ENCODE results near the gene UBFD1. TPM values are rescaled to one million over a fixed set of nuclear protein-coding genes. Genes with fewer than 3 reads are reported as not detected.

The UBFD1 gene
- total RNA-seq, 2 donors from 2014 or later = 42.0 to 57.0 TPM

DNA sequence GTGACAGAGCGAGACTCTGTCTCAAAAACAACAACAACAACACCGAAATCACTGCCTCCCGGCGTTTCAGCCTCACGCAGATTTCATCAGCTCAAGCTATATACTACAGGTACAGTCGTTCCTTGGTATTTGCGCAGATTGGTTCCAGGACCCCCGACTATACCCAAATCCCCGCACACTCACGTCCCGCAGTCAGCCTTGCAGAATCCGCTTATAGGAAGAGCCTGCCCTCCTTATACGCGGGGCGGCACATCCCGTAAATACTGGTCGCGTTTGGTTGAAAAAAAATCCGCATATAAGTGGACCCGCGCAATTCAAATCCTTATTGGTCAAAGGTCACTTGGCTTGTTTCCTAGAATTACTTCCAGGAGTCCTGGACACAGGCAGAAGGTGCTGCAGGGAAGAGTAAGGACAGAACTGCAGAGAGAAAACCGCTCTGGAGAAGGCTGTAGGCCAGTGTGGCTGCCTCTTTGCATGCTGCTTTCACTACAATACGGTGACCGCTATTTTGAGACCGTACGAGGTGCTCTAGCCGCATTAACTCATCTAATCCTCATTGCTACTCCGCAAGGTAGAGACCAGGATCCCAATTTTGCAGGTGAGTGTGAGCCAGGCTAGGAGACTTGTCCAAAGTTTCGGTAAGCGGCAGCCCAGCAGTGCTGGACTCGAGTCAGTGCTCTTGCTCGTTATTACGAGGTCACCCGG lies 37.9 kb downstream of the UBFD1 start:
- intact Hi-C loops (cut with DNase I) = no loop called here
- Histone ChIP-seq H3K9me3 (no peaks in the 10 kb centered on the region), H3K36me3 (replicated peaks in 1 of 2; ENCODE audit: insufficient read depth in 1 of 2, low read depth in 2 of 2) (peaks cover 0 to 3% of the 10 kb centered on the region in 2 donors), H3K27ac (peak overlapping the region; percentile 41 to 82 (median 66)), H3K4me1 (peaks cover 13% of the 10 kb centered on the region), H3K27me3 (no peaks in the 10 kb centered on the region), H3K4me3 (peak overlapping the region; percentile 80 to 98)
- TF ChIP-seq, protein P1, sequence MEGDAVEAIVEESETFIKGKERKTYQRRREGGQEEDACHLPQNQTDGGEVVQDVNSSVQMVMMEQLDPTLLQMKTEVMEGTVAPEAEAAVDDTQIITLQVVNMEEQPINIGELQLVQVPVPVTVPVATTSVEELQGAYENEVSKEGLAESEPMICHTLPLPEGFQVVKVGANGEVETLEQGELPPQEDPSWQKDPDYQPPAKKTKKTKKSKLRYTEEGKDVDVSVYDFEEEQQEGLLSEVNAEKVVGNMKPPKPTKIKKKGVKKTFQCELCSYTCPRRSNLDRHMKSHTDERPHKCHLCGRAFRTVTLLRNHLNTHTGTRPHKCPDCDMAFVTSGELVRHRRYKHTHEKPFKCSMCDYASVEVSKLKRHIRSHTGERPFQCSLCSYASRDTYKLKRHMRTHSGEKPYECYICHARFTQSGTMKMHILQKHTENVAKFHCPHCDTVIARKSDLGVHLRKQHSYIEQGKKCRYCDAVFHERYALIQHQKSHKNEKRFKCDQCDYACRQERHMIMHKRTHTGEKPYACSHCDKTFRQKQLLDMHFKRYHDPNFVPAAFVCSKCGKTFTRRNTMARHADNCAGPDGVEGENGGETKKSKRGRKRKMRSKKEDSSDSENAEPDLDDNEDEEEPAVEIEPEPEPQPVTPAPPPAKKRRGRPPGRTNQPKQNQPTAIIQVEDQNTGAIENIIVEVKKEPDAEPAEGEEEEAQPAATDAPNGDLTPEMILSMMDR (IDR thresholded peaks at IDR 0.05) = no peak
- TF ChIP-seq POLR2A (IDR thresholded peaks at IDR 0.05) = no peak
- WGBS, 2 donors = 9 to 17% methylated on average over 24 to 34 of the region's 34 CpGs
- ATAC-seq (no peak), DNase-seq (peak in 1 of 4 donors; percentile 6)

DNA sequence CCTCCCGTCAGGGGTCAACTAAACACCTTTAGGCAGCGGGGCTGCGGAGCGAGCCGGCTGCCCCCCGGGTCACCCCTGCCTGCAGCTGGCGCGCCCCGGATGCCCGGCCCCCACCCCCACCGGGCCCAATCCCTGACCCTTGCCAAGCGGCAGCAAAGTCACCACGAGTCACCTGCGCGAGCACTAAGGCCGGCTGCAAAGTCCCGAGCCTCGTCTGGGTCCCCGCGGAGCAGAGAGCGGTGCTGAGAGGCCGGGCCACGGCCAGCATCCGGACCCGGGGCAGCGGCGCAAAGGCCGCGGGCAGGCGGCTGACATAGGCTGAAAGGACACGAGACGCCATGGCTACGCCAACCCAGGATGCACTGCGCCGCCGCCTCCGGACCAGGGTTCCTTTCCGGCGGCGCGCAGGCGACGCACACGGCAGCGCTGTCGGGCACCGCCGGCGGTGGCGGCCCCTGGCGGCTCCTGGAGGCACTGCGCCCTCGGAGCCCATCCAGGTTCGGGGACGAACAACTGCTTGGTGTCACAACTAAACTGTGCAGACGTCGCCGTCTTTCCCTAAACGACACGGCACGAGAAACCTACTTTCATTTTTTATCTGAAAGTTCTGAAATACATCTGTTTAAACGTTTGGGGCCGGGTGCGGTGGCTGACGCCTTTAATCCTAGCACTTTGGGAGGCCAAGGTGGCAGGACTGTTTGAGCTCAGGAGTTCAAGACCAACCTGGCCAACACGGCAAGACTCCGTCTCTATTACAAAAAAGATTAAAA lies 38.6 kb downstream of the UBFD1 start, which contains the start of gene NDUFAB1:
NDUFAB1 (minus strand) TSS at position 366 of the 770 bp plus-strand sequence; CDS start at position 340, 26 bp downstream.
- WGBS, 2 donors = 1 to 2% methylated on average over 18 to 67 of the region's 67 CpGs
- intact Hi-C loops (cut with DNase I) = no loop called here
- H3K27ac ChIP-seq = peak within 1 kb of the TSS; percentile 41 to 82 (median 66)
- H3K27me3 ChIP-seq = no peaks in the 10 kb centered on the region
- DNase-seq = peak; percentile 91 to 95 (median 92)
- peak in 2 of 3 donors; percentile 49 to 56 for TF ChIP-seq POLR2A (IDR thresholded peaks at IDR 0.05)
- TF ChIP-seq, protein P1 (IDR thresholded peaks at IDR 0.05) = peak; percentile 96 to 100 (median 100)
- peaks cover 13% of the 10 kb centered on the region for H3K4me1 ChIP-seq
- peak; percentile 99 for ATAC-seq
- H3K36me3 ChIP-seq (replicated peaks in 1 of 2; ENCODE audit: insufficient read depth in 1 of 2, low read depth in 2 of 2) = no peaks in the 10 kb centered on the region
- H3K9me3 ChIP-seq = no peaks in the 10 kb centered on the region
- peak within 1 kb of the TSS; percentile 80 to 98 for H3K4me3 ChIP-seq

DNA sequence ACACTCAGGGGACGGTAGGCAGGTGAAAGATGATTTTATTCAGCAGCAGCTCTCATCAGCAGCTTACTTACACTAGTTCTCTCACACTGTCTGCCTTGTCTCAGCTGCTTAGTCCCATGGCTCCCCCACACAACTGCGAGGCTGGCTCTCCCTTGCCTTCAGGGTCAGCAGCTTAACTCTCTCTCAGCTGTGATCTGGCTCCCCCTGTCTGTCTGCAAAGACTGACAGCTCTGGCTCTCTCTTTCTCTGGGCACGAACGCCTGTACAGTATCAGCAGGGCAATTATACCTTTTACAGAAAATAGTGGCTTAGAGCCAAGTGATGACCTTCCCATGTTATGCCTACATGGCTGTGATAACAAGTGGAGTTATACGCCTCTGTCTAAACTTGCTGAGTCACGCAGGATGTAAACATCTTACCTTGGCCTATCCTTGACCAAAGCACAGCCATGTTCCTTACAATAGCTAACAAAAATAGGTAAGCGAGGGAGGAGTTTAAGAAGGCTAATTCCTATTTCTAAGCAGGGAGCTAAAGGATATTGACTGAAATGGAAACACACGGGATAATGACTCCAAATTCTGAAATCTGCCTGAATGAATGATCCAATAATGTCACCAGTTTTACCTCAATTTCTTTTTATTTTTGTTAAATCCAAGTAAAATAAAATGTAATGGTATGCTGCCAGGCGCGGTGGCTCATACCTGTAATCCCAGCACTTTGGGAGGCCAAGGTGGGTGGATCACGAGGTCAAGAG lies 39.7 kb downstream of the UBFD1 start:
- DNase-seq = peak in 2 of 4 donors; percentile 13 to 14
- Histone ChIP-seq H3K27me3 (no peaks in the 10 kb centered on the region), H3K4me3 (no peak overlapping the region), H3K36me3 (replicated peaks in 1 of 2; ENCODE audit: insufficient read depth in 1 of 2, low read depth in 2 of 2) (no peaks in the 10 kb centered on the region), H3K27ac (peak overlapping the region in 1 of 4 donors; percentile 82), H3K4me1 (peaks cover 13% of the 10 kb centered on the region), H3K9me3 (no peaks in the 10 kb centered on the region)
- ATAC-seq = no peak
- TF ChIP-seq, protein P1 (IDR thresholded peaks at IDR 0.05) = peak in 2 of 7 experiments; percentile 5 to 8
- no peak for TF ChIP-seq POLR2A (IDR thresholded peaks at IDR 0.05)
- 69 to 76% methylated on average over 11 of the region's 11 CpGs for WGBS, 2 donors
- intact Hi-C loops (cut with DNase I) = no loop called here

DNA sequence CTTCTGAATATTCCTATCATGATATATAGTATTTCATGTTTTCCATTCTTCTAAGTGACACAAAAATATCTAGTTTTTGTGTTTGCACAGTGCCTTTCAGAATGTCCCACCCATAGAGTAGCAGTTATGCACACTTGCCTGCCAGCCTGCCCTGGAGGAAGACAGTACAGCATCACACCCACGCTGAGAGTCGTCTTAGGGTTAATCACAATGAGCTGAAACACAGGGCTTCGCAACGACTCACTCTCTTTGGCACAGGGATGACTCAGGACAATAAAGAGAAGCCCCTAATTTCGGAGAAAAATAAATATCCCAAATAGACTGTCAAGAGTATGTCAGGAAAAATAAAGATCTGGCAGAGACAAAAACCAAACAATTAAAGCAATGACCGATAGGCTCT lies 50.2 kb downstream of the UBFD1 start:
- ATAC-seq (no peak), DNase-seq (no peak)
- H3K9me3 ChIP-seq = no peaks in the 10 kb centered on the region
- intact Hi-C loops (cut with DNase I) = no loop called here
- TF ChIP-seq, protein P1 (IDR thresholded peaks at IDR 0.05) = no peak
- no peaks in the 10 kb centered on the region for H3K4me1 ChIP-seq
- H3K36me3 ChIP-seq (replicated peaks in 1 of 2; ENCODE audit: insufficient read depth in 1 of 2, low read depth in 2 of 2) = peaks cover 6 to 9% of the 10 kb centered on the region in 2 donors
- H3K27me3 ChIP-seq = no peaks in the 10 kb centered on the region
- H3K4me3 ChIP-seq = no peak overlapping the region
- WGBS, 2 donors = 78 to 82% methylated on average over 6 of the region's 6 CpGs
- H3K27ac ChIP-seq = no peak overlapping the region

All from body of pancreas (tissue), 4 donors.